ENCODE data around the gene CDH18. TPM values are rescaled to one million over a fixed set of nuclear protein-coding genes. Genes with fewer than 3 reads are reported as not detected.

CDH18 gene
- total RNA-seq, 4 donors from 2014 or later: 0.76 to 0.99 TPM; not detected in 2

- DNase-seq (ENCODE audit: low spot score in 2 of 2): no peak
- TF ChIP-seq POLR2AphosphoS5 (IDR thresholded peaks at IDR 0.05) (no peak), CTCF (IDR thresholded peaks at IDR 0.05) (no peak), EP300 (IDR thresholded peaks at IDR 0.05) (no peak), POLR2A (IDR thresholded peaks at IDR 0.05) (no peak)
These were observed 77.9 kb downstream of the CDH18 start for GRCh38 chr5:19910136-19910535.

GRCh38 chr5:19904766-19905165 is 83.2 kb downstream of the CDH18 start:
- 3% methylated on average over 1 of the region's 1 CpG for WGBS

More at GRCh38 chr5:19910136-19910535, 77.9 kb downstream of the CDH18 start:
- WGBS: 73% methylated on average over 4 of the region's 4 CpGs
- Histone ChIP-seq H3K4me1 (no peaks in the 10 kb centered on the region), H3K9me3 (no peaks in the 10 kb centered on the region), H3K27ac (no peak overlapping the region), H3K36me3 (no peaks in the 10 kb centered on the region), H3K27me3 (no peaks in the 10 kb centered on the region), H3K4me3 (no peak overlapping the region)

GRCh38 chr5:19903611-19904010 is 84.4 kb downstream of the CDH18 start:
- Histone ChIP-seq H3K4me3 (no peak overlapping the region), H3K9me3 (no peaks in the 10 kb centered on the region), H3K27ac (no peak overlapping the region), H3K27me3 (no peaks in the 10 kb centered on the region), H3K4me1 (no peaks in the 10 kb centered on the region), H3K36me3 (no peaks in the 10 kb centered on the region)
- 76% methylated on average over 5 of the region's 5 CpGs for WGBS
- DNase-seq (ENCODE audit: low spot score in 2 of 2): no peak
- TF ChIP-seq EP300 (IDR thresholded peaks at IDR 0.05) (no peak), CTCF (IDR thresholded peaks at IDR 0.05) (no peak), POLR2AphosphoS5 (IDR thresholded peaks at IDR 0.05) (no peak), POLR2A (IDR thresholded peaks at IDR 0.05) (no peak)

More at GRCh38 chr5:19904766-19905165, 83.2 kb downstream of the CDH18 start:
- no peaks in the 10 kb centered on the region for H3K4me1 ChIP-seq
- H3K4me3 ChIP-seq: no peak overlapping the region
- no peak overlapping the region for H3K27ac ChIP-seq
- no peaks in the 10 kb centered on the region for H3K9me3 ChIP-seq
- DNase-seq (ENCODE audit: low spot score in 2 of 2): no peak
- TF ChIP-seq EP300 (IDR thresholded peaks at IDR 0.05): no peak
- no peak for TF ChIP-seq CTCF (IDR thresholded peaks at IDR 0.05)
- no peak for TF ChIP-seq POLR2AphosphoS5 (IDR thresholded peaks at IDR 0.05)
- no peak for TF ChIP-seq POLR2A (IDR thresholded peaks at IDR 0.05)
- H3K27me3 ChIP-seq: no peaks in the 10 kb centered on the region
- no peaks in the 10 kb centered on the region for H3K36me3 ChIP-seq

- DNase-seq (ENCODE audit: low spot score in 2 of 2): no peak
- Histone ChIP-seq H3K4me3 (no peak overlapping the region), H3K36me3 (no peaks in the 10 kb centered on the region), H3K27me3 (no peaks in the 10 kb centered on the region), H3K9me3 (no peaks in the 10 kb centered on the region), H3K27ac (no peak overlapping the region), H3K4me1 (no peaks in the 10 kb centered on the region)
- WGBS: 80% methylated on average over 5 of the region's 5 CpGs
- TF ChIP-seq CTCF (IDR thresholded peaks at IDR 0.05) (no peak), EP300 (IDR thresholded peaks at IDR 0.05) (no peak), POLR2A (IDR thresholded peaks at IDR 0.05) (no peak), POLR2AphosphoS5 (IDR thresholded peaks at IDR 0.05) (no peak)
These were observed 85.6 kb downstream of the CDH18 start for GRCh38 chr5:19902316-19902934.

- 82% methylated on average over 3 of the region's 3 CpGs for WGBS
- no peak for TF ChIP-seq POLR2A (IDR thresholded peaks at IDR 0.05)
- TF ChIP-seq EP300 (IDR thresholded peaks at IDR 0.05): no peak
- no peak for TF ChIP-seq CTCF (IDR thresholded peaks at IDR 0.05)
- no peak for TF ChIP-seq POLR2AphosphoS5 (IDR thresholded peaks at IDR 0.05)
These were observed 87.7 kb downstream of the CDH18 start for GRCh38 chr5:19900269-19900668.

More at GRCh38 chr5:19900269-19900668, 87.7 kb downstream of the CDH18 start:
- H3K27ac ChIP-seq: no peak overlapping the region
- no peak for DNase-seq (ENCODE audit: low spot score in 2 of 2)
- no peaks in the 10 kb centered on the region for H3K27me3 ChIP-seq
- no peaks in the 10 kb centered on the region for H3K9me3 ChIP-seq
- H3K36me3 ChIP-seq: no peaks in the 10 kb centered on the region
- H3K4me1 ChIP-seq: no peaks in the 10 kb centered on the region
- H3K4me3 ChIP-seq: no peak overlapping the region
